Progenitor cell of endocrine pancreas (in vitro differentiated cells): ENCODE data around the gene FAM98A. TPM values are rescaled to one million over a fixed set of nuclear protein-coding genes. Genes with fewer than 3 reads are reported as not detected.

ENCODE experiments used
- DNase-seq: peaks from one replicate; pipeline ENCODE4 v3.0.0; 2021; ENCODE audit warnings: low spot score; ENCODE audit not compliant: unreplicated experiment
- H3K27ac Mint-ChIP-seq: 2 replicates; pipeline ENCODE4 v1.8.0; 2021; ENCODE audit warnings: mild to moderate bottlenecking, moderate library complexity, mixed read lengths
- H3K27me3 Mint-ChIP-seq: 2 replicates; pipeline ENCODE4 v1.8.0; 2021; ENCODE audit warnings: mixed read lengths
- H3K36me3 Mint-ChIP-seq: 2 replicates; pipeline ENCODE4 v1.8.0; 2022; ENCODE audit warnings: mixed read lengths; ENCODE audit not compliant: insufficient read depth
- H3K4me1 Mint-ChIP-seq: 2 replicates; pipeline ENCODE4 v1.8.0; 2021; ENCODE audit warnings: low read depth, mixed read lengths
- H3K4me3 Mint-ChIP-seq: 2 replicates; pipeline ENCODE4 v1.8.0; 2021; ENCODE audit warnings: low read depth, mild to moderate bottlenecking, moderate library complexity, mixed read lengths
- H3K9me3 Mint-ChIP-seq: 2 replicates; pipeline ENCODE4 v1.8.0; 2021; ENCODE audit warnings: low read depth, mixed read lengths
- total RNA-seq: library from RNA; stranded (reverse); gene quantifications from 2 replicates; pipeline ENCODE4 v1.2.1, GENCODE V29; 2021
- TF ChIP-seq, protein P1 (sequence below): fragments of 200-600 bp; sonication (generic); IDR thresholded peaks from one replicate; pipeline ENCODE4 v1.5.0; 2021; ENCODE audit warnings: antibody characterized with exemption, mild to moderate bottlenecking; ENCODE audit not compliant: unreplicated experiment

Gene FAM98A
- total RNA-seq, 1 donor from 2014 or later: 30.6 TPM

- no peaks in the 10 kb centered on the region for H3K4me1 Mint-ChIP-seq
- no peak overlapping the region for H3K4me3 Mint-ChIP-seq
- H3K36me3 Mint-ChIP-seq: peaks cover 12% of the 10 kb centered on the region
- TF ChIP-seq, protein P1, sequence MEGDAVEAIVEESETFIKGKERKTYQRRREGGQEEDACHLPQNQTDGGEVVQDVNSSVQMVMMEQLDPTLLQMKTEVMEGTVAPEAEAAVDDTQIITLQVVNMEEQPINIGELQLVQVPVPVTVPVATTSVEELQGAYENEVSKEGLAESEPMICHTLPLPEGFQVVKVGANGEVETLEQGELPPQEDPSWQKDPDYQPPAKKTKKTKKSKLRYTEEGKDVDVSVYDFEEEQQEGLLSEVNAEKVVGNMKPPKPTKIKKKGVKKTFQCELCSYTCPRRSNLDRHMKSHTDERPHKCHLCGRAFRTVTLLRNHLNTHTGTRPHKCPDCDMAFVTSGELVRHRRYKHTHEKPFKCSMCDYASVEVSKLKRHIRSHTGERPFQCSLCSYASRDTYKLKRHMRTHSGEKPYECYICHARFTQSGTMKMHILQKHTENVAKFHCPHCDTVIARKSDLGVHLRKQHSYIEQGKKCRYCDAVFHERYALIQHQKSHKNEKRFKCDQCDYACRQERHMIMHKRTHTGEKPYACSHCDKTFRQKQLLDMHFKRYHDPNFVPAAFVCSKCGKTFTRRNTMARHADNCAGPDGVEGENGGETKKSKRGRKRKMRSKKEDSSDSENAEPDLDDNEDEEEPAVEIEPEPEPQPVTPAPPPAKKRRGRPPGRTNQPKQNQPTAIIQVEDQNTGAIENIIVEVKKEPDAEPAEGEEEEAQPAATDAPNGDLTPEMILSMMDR: no peak
- DNase-seq: no peak
- no peaks in the 10 kb centered on the region for H3K9me3 Mint-ChIP-seq
- no peaks in the 10 kb centered on the region for H3K27me3 Mint-ChIP-seq
- no peak overlapping the region for H3K27ac Mint-ChIP-seq
Observed at GRCh38 chr2:33588232-33588631, 10.9 kb downstream of the FAM98A start.

GRCh38 chr2:33586766-33587165, 12.3 kb downstream of the FAM98A start:
- no peaks in the 10 kb centered on the region for H3K4me1 Mint-ChIP-seq
- H3K9me3 Mint-ChIP-seq: no peaks in the 10 kb centered on the region
- no peaks in the 10 kb centered on the region for H3K27me3 Mint-ChIP-seq
- H3K4me3 Mint-ChIP-seq: no peak overlapping the region
- H3K27ac Mint-ChIP-seq: no peak overlapping the region
- no peak for DNase-seq
- TF ChIP-seq, protein P1: no peak
- H3K36me3 Mint-ChIP-seq: peaks cover 7% of the 10 kb centered on the region

GRCh38 chr2:33583194-33583938, 15.7 kb downstream of the FAM98A start:
- Mint-ChIP-seq H3K4me3 (no peak overlapping the region), H3K36me3 (peaks cover 7% of the 10 kb centered on the region)

DNA sequence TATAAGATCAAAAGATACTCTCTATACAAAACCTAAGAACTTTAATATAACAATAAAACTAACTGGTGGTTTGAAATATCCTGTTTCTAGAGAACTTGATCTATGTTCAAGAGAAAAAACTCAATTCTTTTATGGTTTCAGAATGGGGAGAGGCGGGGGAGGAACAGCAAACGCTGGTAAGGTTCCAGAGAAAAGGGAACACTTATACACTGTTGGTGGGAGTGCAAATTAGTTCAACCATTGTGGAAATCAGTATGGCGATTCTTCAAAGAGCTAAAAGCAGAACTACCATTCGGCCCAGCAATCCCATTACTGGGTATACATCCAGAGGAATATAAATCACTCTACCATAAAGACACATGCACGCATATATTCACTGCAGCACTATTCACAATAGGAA, 17.2 kb downstream of the FAM98A start:
- Mint-ChIP-seq H3K9me3 (no peaks in the 10 kb centered on the region), H3K27ac (no peak overlapping the region), H3K4me1 (peaks cover 1% of the 10 kb centered on the region), H3K27me3 (no peaks in the 10 kb centered on the region), H3K4me3 (no peak overlapping the region), H3K36me3 (peaks cover 7% of the 10 kb centered on the region)
- TF ChIP-seq, protein P1: no peak
- DNase-seq: no peak

More at GRCh38 chr2:33583194-33583938, 15.7 kb downstream of the FAM98A start:
- no peak overlapping the region for H3K27ac Mint-ChIP-seq
- no peaks in the 10 kb centered on the region for H3K27me3 Mint-ChIP-seq
- H3K9me3 Mint-ChIP-seq: no peaks in the 10 kb centered on the region
- DNase-seq: no peak
- TF ChIP-seq, protein P1: peak; percentile 96
- no peaks in the 10 kb centered on the region for H3K4me1 Mint-ChIP-seq

DNA sequence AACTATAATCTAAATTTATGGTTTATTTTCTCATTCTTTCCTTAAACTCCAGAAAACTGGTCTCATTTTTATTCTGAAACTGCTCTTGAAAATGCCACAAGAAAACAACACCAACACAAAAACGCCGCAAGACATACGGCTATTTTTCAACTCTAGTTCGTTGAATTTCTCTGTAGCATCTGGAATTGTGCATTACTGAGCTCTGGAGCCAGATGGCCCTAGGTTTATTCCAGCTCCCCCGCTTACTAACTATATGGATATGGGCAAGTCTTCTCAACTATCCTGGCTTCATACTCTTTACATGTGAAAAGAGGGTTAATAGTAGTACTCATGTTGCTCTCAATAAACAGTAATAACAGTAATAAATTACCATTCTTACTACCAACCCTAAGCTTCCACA, 19.9 kb downstream of the FAM98A start:
- Mint-ChIP-seq H3K9me3 (no peaks in the 10 kb centered on the region), H3K4me1 (peaks cover 1% of the 10 kb centered on the region), H3K27me3 (no peaks in the 10 kb centered on the region), H3K4me3 (no peak overlapping the region), H3K27ac (no peak overlapping the region), H3K36me3 (peaks cover 2% of the 10 kb centered on the region)
- TF ChIP-seq, protein P1: no peak
- DNase-seq: no peak
